Adipose tissue (tissue), 3 donors: Measurements from ENCODE around the gene ZBTB20. TPM values are rescaled to one million over a fixed set of nuclear protein-coding genes. Genes with fewer than 3 reads are reported as not detected.

Source experiments
- H3K27ac ChIP-seq: one replicate; pipeline ENCODE4 v1.5.1; 2013; ENCODE audit warnings: low read depth, low read length
- WGBS, 3 donors: extraction: QIAGEN DNeasy Blood & Tissue Kit; methylation state at CpG; one replicate each; pipeline ENCODE4 v1.1.7; 2013; 5-methylcytosine and 5-hydroxymethylcytosine counted together
- polyA plus RNA-seq, 3 donors: library from polyadenylated mRNA; stranded (reverse); fragments of 200-250 nt; gene quantifications; one replicate each; pipeline ENCODE4 v1.2.3, GENCODE V29; 2013
- donor health status: healthy with polysubstance abuse.
- donor health status: Bipolar disorder and iron deficiency.
- donor health status: healthy.

Gene ZBTB20
- polyA plus RNA-seq, 3 donors: 0.62 to 7.8 (median 1.4) TPM

DNA sequence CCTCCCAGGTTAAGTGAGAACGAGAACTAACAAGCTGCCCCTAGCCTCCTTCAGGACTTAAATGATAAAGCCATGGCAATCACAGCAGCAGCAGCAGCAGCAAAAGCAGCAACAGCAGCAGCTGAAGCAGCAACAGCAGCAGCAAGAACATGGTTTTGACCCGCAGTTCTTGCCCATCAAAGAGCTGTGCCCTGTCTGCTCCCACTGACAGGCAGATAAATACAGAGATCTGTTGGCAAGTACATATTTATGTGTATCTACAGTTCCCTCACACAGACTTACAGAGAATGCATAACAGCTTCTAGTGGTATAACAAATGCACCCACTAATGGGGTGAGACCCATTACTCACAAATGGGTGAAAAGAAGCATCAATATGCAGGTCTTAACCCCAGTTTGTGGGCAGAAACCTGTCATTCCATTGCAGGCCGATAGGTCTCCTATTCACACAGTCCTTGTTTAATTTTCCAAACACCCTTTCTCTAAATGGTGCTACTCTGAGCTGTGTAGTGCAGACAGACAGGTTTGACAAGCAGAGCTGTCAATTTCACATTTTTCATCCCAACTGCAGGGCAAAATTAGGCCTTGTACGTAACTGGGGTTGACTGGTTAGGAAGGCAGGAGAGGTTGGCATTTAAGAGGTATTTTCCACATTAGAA is 537.0 kb downstream of the ZBTB20 start:
- WGBS, 3 donors: 61 to 92% (median 88%) methylated on average over 4 of the region's 4 CpGs
- H3K27ac ChIP-seq: no peak overlapping the region

DNA sequence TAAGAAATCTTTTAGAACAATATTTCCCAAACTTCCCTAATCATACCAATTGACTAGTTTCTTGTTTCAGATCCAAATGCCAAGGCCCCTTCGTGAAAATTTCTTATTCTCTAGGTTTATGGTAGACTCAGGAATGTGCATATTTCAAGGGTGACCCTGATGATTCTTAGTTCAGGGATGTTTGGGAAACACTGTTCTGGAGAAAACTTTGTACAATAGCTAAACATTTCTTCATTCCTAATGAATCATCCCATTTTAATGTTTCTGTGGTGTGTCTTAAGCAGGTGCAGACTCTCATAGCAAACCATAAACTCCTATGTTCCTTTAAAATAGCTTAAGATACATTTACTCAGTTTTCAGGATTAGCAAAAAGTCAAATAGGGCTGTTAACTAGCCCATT is 538.8 kb downstream of the ZBTB20 start:
- no peak overlapping the region for H3K27ac ChIP-seq
- WGBS, 3 donors: 84 to 93% (median 93%) methylated on average over 1 of the region's 1 CpG

DNA sequence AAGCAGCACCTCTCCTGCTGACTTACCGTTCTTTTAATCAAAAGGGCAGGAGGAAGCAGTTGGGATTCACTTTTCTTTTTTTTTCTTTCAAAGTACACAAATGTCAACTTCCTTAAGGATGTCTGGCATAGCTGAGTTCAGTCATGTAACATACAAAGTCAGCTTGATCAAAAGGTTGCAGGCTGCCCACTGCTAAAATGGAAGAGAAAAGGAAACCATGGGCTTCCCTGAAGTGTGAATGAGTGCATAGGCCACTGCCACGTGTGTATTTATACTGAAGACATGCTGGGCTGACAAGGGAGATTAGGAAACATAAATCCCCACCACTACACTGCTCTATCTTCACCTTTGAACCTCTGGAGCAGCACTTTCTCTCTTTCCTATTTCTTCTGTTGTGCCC is 540.8 kb downstream of the ZBTB20 start:
- 22 to 52% (median 34%) methylated on average over 2 of the region's 2 CpGs for WGBS, 3 donors
- H3K27ac ChIP-seq: no peak overlapping the region

DNA sequence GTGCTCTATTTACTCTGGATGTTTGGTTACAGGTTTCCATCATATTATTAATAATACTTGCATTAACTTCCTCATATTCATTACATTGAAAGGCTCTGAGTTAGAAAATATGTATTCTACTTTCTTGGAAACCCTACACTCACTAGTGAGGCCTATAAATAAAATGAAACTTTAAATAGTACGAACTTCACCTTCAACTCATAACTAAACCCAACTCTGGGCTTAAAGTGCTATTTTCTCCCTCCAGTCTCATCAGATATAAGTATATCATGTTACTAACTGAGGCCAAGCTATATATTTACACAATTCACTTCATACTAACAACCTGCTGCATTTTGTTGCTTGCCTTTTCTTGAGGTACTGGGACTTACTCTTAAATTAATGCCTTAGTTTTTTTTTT is 546.5 kb downstream of the ZBTB20 start:
- H3K27ac ChIP-seq: no peak overlapping the region
- WGBS, 3 donors: 85 to 91% (median 90%) methylated on average over 1 of the region's 1 CpG

DNA sequence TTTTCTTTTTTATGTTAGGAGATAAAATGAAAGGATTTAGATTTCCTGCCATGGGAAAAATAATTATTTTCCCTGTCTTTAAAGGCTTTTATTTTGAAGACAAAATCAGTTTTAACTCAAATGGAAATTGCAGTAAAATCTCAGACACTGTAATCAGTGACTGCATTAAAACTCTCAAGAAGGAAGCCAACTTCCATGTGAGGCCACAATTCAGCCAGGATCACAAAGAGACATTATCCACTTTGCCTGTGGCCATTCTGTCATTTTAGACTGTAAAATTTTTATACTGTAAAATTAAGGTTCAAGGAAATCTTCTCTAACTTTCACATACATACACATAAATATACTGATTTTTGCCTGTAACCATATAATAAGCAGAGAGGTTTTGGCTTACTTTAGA is 549.2 kb downstream of the ZBTB20 start:
- no peak overlapping the region for H3K27ac ChIP-seq

DNA sequence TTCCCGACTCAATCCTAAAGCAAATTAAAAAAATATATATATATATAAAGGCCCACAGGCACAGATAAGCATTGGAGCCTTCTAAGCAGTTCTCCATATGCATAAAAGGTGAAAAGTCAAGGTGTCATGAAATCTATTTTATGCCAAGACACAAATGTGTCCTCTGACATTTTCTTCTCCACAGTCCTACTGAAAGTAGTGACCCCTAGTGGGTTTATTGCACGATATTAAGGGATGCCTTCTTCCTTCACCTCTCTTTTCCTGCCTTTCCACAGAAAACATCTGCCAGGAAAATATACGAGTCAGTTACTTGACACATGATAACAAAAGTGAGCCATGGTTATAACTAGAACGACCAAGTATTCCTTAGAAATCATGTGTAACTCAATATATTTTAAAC is 550.1 kb downstream of the ZBTB20 start:
- WGBS, 3 donors: 71 to 77% (median 73%) methylated on average over 4 of the region's 4 CpGs
- H3K27ac ChIP-seq: no peak overlapping the region

DNA sequence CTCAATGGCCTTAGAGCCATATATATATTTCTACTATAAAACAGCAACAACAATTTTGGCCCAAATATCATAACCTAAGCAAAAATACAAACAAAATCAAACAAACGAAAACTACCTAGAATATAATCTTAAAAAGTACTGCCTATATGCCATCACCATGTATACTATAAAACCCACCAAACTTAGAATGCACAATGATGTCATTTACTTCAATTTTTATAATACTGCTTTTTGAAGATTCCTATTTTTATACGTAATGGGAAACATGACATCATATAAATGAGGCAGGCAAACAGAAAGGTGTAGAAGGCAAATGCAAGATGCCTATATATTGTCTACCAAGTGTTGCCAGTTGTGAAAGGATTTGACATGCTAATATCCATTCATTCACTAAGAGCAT is 550.9 kb downstream of the ZBTB20 start:
- 92 to 98% (median 93%) methylated on average over 2 of the region's 2 CpGs for WGBS, 3 donors
- H3K27ac ChIP-seq: no peak overlapping the region

DNA sequence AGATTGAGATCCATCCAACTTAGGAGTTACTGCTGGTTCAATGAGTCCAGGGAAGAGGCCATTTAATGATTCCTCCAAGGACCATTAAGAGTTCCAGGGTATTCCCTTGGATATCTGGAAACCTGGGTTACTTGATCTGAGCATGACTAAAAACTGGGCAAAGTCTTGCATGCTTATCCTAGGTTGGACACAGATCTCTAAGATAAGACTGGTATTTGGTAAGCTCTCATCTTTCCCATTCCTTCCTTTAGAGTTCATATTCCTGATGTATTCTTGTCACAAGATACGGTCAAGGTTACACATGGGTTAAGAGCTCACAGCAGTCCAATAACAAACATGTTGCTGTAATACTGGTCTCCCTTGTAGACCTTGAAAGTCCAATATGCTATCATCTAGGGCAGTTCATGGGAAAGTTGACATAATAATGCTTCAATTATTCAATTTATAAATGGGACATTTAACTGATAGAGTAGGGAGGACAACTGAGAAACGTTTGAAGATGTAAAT is 551.5 kb downstream of the ZBTB20 start:
- no peak overlapping the region for H3K27ac ChIP-seq
- whole genome bisulfite sequencing, 3 donors: 53 to 81% (median 80%) methylated on average over 2 of the region's 2 CpGs

DNA sequence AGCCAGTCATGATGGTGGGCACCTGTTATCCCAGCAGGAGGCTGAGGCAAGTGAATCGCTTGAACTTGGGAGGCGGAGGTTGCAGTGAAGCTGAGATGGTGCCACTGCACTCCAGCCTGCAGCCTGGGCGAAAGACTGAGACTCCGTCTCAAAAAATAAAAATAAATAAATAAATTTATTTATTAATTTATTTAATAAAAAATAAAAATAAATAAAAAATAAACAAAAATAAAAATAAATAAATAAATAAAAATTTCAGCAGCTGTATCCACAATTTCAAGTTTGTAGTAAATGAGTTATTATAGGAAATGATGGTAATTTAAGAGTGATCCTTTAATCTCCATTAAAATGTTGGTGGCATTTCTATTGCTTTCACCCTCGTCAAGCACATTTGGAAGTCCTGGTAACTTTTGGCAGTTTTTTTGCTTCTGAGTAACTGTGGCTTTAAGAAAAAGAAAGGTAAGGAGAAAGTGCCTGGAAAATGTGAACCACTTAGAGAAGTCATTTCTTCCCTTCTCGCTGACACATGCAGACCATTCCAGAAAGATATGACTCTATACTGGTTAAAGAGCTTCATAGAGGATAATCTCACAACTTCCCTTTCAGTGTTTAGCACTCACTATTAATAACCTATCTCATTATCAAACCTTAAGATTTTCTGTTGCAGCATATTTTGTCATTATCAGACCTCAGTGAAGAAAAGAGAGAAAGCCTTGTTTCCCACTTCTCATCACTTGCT is 556.6 kb downstream of the ZBTB20 start:
- H3K27ac ChIP-seq: no peak overlapping the region
- 92 to 97% (median 95%) methylated on average over 6 of the region's 6 CpGs for WGBS, 3 donors

DNA sequence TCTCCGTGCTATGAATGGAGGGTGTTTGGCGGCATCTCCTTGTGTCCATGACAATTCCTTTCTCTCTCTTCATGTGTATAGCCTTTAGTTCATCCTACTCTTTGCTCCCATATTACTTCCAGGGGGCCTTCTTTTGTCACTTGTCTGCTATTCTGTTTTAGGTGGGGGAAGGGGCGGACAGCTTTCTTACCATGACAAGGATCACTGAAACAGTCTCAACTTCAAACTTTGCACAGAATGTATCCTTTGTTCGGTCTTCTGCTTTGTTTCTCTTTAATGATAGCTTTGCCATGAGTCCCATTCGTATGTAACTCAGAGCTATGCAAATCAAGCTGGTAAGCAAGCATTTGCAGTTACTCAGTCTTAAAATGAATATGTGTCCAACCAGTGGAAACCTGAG is 559.1 kb downstream of the ZBTB20 start:
- 96 to 97% (median 96%) methylated on average over 5 of the region's 5 CpGs for WGBS, 3 donors
- H3K27ac ChIP-seq: no peak overlapping the region

DNA sequence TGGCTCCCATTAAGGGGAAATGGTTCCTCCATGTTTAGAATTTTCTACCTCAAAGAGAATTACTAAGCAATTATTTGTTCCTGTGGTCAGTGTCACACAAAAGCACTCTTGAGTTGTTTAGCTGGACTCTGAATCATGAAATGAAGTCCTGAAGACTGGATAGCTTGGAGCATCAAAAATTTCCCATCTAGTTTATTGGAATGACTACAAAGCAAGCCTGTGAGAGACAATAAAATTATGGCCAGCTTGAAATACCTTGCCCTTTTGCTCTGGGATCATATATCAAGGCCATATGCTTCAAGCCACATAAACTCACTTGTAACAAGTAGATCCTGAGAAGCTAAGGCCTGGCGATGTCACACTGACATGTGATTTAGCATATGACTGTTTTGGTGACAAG is 561.0 kb downstream of the ZBTB20 start:
- WGBS, 3 donors: 93 to 99% (median 97%) methylated on average over 1 of the region's 1 CpG
- no peak overlapping the region for H3K27ac ChIP-seq

DNA sequence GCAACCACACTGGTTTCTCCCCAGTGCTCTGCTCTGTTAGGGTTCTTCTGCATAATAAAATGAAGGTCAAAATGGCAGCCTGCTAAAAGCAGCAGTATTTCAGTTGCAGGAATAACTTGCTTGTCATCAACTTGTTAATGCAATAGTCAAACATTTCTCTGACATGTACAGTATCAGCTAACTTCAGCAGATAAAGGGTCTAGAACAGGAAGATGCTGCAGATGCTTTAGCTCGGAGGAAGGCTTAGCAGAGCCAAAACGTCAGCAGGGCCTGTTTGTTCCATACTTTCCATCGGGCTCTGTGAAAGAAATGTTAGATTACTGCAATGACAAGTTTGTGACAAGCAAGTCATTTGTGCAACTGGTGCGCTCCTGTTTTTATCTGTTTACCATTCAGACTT is 561.4 kb downstream of the ZBTB20 start:
- WGBS, 3 donors: 74 to 80% (median 79%) methylated on average over 4 of the region's 4 CpGs
- H3K27ac ChIP-seq: no peak overlapping the region

DNA sequence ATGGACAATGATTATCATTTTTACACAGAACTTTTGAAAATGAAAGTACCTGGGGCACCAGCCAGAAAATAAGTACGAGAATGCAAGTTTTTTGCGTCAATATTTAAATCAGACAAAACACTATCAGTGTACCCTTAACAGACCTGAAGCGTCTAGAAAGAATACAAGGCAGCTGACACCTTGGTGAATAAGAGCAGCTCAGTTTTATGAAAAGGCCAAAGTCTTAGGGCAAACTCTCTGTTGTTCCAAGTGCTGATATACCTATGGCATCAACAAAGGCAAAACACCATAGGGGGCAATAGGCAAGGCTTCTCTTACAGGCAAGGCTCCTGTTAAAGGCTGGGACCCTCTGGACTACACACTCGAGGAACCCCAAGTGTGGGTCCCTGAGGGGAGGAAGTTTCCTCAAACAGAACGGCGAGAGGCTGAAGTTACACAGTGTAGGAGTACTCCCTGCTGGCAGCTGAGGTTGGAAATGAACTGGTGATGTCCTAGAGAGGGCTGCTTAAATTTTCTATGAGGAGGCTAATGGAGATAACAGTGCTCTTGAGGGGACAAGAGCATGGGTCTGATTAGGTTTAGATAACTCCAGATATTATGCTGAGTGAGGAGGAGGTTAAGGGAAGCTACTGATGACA is 562.2 kb downstream of the ZBTB20 start:
- no peak overlapping the region for H3K27ac ChIP-seq
- 46 to 53% (median 51%) methylated on average over 6 of the region's 6 CpGs for WGBS, 3 donors

DNA sequence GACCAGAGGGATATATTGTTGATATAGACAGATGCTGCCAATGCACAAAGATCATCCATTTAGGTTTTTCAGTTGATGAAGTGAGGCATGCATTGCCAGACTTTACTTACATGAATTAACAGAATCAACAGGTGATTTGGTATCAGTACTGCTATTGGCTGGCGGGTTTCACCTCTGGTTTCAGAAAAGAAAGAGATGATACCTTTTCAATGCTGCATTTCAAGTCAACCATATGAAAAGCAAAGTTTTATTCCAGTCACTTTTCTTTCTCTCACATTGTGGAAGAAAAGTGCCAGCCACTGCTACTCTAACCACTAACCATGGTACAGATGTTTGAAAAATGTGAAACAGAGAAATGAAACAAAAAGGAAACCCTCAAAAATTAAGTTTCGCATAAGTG is 564.2 kb downstream of the ZBTB20 start:
- 91 to 99% (median 96%) methylated on average over 2 of the region's 2 CpGs for WGBS, 3 donors
- no peak overlapping the region for H3K27ac ChIP-seq

DNA sequence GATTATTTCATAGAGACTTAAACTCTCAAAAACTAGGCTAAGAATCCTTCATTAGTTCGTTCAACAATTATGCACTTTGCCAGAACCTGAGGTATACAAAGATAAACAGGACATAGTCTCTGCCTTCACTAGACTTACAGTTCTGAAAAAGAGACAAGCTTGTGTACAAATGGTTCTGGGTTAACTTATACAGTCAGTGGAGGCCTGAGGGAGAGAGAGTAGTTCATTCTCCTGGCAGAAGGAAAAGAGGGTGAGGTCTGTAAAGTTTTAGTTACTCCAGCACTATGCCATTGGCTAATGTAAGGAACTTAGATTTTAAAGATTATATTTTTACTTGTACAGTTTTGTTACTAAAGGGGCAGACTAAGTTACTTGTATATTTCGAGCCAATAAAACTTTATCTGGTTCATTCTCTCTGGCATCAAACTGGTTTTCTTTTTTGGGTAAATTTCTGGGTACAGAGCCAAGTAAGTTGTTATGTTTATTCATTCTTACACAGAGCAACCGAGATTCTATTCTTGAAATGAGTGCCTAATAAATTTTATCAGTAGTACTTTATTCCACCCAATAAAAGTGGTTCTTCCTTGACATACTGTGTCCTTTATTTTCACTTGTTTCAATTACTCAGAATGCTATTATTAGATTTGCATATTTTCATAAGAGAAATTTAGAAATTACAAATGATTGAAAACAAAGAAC is 574.6 kb downstream of the ZBTB20 start:
- no peak overlapping the region for H3K27ac ChIP-seq
- WGBS, 3 donors: 73 to 83% (median 75%) methylated on average over 3 of the region's 3 CpGs

DNA sequence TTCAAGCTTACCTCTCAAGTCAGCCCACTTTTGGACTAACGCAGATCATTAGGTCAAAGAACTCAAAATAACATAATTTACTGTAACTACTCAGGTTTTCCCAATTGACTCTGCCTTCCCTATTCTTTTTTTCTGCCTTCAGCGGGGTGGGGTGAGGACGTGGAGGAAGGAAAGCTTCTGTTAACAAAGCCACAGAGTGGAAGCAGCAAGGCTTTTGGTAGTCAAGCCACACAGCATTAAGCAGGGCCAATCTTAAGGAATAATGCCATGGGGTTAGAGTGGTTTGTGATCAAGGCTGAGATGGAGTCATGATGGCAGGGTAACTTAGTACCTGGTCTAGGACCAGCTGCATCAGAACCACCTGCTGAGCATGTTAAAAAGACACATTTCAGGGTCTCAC is 575.7 kb downstream of the ZBTB20 start:
- 75 to 92% (median 81%) methylated on average over 3 of the region's 3 CpGs for WGBS, 3 donors
- no peak overlapping the region for H3K27ac ChIP-seq

DNA sequence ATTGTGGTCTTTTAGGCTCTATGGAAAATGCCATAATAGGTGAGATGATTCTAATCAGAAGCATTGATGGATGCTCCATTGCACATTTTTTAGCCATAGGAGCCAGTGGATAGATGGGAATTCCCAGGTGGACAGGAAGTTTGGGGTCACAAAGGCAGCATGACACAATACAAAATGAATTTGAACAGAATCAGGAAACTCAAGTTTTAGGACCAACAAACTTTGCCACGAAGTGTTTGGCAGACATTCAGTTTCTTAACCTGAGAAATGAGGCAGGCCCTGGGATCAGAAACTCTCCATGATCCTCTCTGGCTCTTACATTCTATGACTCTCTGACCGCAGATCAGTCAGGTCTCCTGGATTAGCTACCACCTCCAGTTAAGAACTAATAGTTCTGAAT is 577.9 kb downstream of the ZBTB20 start:
- no peak overlapping the region for H3K27ac ChIP-seq
- WGBS, 3 donors: 63 to 78% (median 76%) methylated on average over 2 of the region's 2 CpGs

DNA sequence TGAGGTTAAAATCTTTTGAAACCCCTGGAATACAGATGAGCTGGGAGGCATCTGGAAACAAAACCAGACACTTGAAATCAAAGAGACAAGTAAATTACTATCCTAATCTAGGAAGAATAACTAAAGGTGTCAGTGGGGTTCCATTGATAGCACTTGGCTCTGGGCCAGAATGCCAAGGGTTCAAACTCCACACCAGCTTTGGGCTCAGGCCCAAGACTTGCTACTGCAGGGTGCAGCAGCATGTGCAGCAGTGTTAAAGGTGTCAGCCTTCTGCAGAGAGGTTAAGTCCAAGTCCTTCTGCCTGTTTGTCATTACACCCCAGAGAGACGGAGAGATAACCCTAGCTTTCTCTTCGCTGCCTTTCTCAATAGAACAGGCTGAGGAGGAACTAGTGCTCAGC is 579.3 kb downstream of the ZBTB20 start:
- 95 to 100% (median 97%) methylated on average over 2 of the region's 2 CpGs for WGBS, 3 donors
- H3K27ac ChIP-seq: no peak overlapping the region

DNA sequence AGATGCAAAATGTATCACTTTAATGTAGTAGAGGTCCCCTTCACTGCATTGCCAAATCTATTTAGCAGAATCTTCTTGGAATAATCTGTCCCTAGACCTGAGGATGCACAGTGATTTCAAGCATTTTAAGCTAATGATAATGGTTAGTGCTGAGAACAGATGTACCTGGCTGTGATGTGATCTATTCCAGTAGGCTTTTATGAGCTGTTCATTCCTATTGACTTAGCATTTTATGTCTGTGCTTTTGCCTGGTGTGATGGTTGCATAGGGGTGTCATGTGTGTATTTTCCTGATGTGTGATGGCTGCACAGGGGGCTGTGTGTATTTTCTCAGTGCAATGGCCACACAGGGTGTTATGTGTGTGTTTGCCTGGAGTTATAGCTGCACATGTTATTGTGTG is 580.3 kb downstream of the ZBTB20 start:
- H3K27ac ChIP-seq: no peak overlapping the region
